HTR-8/SVneo (cell line): ENCODE data around the gene CCDC24.

ENCODE experiments used
- DNase-seq: peaks from one replicate; pipeline ENCODE4 v3.0.0; 2011; ENCODE audit warnings: low spot score, mixed read lengths; ENCODE audit not compliant: insufficient read length
- FAIRE-seq: peaks from 2 replicates; lab custom pipeline; 2011; peaks lifted over from hg19 to GRCh38; lab: Jason Lieb, UNC

Gene CCDC24

DNA sequence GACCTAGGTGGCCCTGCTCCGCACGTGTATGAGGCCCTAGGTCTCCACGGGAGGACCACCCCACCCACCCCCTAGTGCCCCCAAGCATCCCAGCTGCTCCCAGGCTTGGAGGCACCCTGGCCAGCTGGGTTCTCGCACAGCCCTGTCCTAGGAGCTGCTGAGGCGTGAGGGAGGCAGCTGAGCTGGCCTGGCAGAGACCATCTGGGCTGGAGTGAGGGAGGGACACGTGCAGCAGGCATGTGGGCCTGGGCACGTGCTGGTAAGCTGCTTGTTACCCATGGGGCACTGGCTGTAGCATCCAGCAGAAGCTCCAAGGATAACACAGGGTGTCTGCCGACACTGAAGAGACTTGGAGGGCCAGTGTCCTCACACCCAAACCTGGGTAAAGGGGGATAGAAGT, 29.8 kb downstream of the CCDC24 start:
- FAIRE-seq (no peak), DNase-seq (no peak)

DNA sequence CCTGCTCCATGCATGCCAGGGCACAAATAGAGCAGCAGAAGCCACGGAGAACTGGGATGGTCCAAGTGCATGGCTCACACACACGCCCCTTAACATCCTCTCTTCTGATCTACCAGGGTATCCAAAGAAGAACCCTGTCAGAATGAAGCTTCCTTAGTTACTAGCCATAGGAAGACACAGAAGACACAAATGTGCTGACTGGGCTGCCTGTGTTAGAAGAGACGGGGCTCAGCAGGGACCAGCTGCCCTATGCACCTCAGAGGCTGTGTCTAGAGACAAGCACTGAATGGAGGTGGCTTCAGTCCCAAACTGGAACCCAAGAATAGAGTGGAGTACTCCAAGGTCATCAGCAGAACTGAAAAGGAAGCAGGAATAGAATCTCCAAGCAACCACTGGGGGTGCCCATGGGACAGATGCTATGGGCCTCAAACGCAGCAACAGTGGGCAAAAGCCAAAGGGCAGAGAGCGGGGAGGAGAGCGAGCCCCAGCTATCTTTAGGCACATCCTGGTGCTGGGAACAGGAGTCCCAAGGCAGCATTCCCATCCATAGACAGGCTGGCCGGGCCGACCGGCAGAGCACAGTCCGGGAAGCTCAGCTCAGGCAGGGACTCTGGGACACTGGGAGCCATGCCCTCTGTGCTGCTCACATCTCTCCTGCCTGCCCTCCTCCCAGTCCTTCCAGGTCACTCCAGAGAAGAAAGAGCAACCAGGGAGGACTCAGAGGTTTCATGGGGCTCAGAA, 30.4 kb downstream of the CCDC24 start:
- no peak for FAIRE-seq
- no peak for DNase-seq

DNA sequence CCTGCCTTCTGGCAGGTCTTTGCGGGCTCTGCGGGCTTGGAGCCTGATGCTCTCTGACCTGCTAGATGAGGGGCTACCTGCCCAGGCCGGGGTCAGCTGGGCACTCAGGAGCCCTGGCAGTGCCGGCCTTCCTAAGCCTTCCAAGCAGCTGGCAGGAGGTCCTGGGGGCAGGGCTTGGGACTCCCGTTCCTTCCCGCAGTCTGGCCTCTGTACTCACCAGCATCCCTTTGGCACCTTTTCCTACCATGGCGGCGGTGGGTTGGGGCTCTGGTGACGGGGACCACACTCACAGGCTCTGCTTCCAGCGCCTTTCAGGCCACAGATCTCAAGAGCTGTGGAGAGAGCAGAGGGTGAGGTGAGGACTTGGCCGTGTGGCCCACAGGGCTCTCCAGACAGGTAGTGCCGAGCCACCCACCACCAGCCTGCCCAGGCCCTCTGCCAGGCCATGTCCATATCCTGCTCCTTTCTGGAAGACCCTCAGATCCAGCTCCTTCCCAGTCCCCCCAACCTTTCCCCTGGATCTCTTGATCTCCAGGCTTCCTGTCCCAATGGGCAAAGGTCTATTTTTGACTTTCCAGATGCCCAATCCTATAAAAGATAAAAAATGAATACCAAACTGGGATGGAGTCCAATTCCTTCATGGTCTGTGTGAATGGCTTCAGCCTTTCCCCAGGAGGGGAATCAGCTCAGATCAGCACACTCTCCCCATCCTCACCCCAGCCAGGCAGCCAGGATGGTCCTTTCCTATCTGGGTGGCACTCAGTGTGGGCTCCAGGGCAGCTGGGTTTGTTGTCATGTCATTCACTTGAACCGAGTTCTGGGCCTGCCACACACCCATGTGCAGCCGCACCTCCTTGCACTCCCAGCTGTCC, 32.9 kb downstream of the CCDC24 start:
- FAIRE-seq (no peak), DNase-seq (no peak)

DNA sequence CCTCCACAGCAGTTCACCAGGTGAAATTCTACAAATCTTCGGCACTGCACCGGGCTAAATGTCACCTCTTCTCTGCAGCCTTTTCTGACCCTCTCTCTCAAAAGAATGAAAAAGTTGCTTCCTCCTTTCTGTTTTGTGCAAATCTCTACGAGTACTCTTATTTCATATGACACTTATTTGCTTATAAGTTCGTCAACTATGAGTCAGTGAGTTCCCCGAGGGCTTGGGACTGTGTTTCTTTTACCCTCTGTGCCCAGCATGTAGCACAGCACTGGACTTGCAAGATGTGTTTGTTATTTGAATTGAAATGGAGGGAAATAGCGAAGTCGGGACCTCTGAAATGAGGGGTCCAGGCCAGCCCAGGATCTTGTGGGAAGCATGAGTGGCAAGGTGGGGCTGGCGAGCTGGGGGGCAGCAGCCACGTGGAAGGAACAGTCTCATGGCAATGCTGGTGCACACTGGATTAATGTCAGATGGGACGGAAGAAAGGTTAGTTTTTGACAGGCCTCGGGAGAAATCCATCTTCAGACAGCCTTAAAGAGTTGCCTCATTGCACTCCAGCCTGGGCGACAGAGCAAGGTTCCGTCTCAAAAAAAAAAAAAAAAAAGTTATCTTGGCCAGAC, 33.6 kb downstream of the CCDC24 start:
- FAIRE-seq: no peak
- DNase-seq: no peak

DNA sequence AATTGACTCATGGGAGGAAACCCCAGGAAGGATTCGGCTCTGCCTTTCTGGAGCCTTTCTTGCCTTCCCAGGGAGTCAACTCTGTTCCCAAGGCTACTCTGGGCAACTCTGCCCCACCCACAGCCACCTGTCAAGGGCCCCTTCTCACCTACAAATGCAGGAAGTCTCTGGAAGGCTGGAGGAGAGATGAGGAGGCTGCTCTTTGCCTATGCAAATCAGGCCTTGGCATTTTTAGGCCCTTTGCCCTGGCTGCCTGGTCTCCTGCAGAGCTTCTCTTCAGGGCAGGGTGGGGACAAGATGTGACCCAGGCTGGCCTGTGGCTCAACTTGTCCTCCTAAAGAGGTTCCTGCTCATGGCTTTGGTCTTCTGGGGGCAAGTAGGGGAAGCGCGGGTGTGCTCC, 34.4 kb downstream of the CCDC24 start:
- FAIRE-seq (no peak), DNase-seq (no peak)

DNA sequence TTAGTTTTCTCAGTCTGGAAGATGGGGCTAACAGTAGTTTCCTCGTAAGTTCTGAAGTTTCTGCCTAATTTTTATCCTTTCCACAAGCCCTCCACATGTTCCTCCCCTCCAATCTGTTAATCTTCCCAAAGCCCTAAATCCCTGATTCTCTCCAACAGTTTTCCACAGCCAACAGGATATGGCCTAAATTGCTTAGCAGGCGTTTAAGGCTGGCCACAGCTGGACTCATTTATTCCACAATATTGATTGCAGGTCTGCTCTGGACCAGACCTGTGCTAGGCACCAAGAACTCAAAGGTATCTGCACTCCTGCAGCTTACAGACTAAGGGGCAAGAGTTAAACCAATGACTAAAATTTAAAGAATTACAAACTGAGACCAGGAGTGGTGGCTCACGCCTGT, 35.9 kb downstream of the CCDC24 start:
- DNase-seq: no peak
- no peak for FAIRE-seq

DNA sequence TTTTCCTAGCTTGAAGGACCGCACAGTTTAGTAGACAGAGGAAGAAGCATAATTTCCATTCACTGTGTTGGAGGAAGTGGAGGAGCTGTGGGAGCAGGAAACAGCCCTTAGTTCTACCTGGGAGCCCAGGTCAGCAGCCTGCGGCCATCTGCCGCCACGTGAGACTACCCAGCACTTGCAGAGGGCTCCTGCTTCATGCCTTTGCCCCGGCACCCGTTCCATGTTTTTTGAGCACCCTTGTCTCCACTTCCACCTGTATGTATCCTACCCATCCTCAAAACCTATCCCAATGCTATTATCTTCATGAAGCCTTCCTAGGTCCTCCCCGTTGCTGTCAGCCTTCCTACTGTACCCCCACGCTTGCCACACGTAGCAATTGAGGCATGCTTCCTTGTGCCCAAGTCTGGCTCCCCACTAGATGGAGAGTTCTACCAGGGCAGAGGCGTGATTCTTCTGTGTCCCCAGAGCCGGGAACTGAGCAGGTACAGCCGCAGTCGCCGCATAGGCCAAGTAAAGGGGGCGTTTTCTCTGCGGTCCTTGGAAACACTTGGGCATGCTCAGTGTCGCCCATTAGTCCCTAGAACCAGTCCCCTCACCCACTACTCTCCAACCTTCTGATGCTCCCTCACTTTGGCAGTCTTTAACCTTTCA, 38.0 kb downstream of the CCDC24 start:
- DNase-seq (peak; percentile 45), FAIRE-seq (no peak)

DNA sequence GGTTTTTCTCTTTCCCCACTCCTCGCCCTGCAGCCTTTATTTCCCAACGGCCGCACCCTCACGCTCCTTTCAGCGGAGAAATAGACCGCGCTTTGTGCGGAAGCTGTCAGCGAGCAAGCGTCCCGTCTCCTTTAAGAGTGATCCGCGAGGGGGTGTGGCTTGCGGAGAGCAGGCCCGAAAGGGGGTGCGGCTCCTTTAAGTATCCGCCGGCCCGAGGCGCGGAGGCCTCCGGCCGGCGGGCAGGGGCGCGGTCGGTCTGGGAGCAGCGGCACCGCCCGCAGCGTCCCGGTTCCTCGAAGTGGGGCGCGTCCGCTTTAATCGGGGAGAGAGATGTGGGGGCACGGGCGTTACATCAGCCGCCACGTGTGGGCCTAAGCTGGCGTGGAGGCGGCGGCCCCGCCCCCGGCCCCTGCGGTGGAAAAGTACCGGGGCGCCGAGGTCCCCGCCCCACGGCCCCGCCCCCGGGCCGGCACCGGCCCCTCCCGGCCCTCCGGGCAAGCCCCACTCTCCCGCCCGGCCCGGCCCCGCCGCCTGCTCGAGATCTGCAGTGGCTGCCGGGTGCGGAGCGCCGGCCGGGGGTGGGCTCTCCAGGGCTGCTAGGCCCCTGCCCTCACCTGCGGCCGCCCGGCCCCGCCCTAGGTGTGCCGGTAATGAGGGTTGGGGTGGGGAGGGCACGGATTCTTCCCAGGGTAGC, 38.7 kb downstream of the CCDC24 start:
- FAIRE-seq (peak; percentile 26), DNase-seq (peak; percentile 76)

DNA sequence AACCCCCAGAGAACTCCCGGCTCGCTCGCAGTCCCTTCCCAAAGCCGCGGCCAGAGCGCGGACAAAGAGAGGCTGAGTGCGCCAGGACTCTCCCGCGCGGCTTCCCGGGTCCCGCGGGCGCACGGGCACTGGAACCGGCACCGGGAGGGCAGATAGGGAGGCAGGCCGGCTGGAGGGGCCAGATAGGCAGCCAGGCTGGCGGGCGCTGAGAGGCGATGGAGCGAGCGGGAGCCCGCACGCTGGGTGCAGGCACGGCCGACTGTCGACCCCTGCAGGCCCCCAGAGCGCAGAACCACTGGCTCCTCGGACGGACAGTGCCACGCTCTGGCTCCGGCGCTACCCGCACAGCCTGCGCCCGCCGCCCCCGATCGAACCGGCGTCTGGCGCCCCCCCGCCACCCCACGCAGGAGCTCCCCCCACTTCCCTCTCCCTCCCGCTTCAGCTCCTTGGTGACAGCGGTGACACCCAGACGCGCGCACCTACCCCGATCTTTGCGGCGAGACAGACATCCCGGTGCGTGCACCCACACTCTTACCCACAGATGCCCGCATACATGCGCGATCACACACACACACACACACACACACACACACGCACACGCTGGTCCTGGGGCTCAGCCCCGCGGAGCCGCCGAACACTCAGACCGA, 39.3 kb downstream of the CCDC24 start:
- no peak for FAIRE-seq
- peak; percentile 29 for DNase-seq

DNA sequence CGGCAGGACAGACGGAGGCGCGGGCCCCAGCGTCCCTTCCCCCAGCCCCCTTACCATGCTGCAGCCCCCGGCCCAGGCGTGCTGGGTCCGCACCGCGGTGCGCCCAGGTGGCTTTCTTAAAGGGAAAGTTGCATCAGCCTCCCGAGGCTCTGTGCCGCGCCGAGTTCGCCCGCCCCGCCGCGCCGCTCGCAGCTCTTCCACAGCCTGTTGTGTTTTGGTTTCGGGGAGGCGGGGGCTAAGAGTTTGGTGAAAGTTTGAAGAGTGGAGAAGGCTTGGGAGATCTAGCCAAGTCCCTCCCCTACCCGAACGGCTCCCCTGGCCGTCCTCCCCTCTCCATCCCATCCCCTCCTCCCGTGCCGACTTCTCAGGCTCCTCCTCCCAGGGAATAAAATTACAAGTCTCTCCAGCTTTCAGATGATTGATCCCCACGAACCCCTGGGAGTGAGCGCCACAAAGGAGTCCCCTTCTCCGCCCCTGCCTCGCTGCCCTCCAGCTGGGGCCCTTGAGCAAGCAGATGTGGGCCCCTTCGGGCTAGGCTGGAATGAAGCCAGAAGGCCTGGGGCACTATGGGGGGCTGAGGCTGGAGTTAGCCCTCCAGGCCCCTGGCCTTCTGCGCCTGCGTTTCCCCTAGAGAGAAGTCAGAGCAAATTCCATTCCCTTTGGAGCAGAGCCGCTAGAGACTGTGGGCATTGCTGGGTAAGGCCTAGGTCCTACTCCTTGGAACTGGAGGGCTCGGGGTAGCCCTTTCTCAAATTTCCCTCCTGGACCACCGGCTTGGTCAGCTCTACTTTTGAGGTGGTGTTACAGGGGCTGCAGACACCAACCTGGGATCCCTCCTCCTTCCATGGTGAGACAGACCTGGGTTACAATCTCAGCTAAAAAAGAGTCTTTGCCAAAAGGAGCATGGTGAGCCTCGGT, 40.1 kb downstream of the CCDC24 start, which contains the start of gene SLC6A9:
SLC6A9 (minus strand) TSS at position 211 of the 918 bp plus-strand sequence. CDS start 7,185 bp downstream, outside the sequence.
- DNase-seq (no peak), FAIRE-seq (no peak)

DNA sequence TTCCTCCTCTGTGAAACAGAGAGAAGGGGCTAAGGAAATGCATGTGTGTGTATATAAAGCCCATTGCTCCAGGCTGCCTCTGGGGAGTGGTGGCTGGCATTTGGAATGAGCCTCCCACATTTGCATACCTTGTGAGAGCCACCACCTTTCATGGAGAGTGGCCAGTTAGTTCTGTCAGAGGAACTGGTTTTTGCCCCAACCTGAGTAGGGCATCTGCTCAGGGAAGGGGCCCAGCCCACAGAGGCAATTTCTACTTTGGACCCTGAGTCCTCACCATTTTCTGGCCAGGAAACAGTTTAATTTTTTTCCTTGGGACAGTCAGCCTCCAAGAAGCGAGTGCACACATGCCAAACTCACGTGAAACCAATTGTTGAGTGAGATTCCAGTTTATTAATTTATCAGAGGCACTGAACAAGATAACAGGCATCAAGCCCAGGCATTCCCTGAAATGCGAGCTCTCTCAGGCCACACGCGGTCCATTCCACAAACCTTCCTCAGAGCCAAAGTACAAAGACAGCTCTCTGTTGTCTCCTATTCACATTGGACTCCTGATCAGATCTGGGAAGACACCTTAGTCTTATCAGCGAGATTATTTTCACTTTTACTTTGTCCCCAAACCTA, 40.9 kb downstream of the CCDC24 start:
- FAIRE-seq (no peak), DNase-seq (no peak)

DNA sequence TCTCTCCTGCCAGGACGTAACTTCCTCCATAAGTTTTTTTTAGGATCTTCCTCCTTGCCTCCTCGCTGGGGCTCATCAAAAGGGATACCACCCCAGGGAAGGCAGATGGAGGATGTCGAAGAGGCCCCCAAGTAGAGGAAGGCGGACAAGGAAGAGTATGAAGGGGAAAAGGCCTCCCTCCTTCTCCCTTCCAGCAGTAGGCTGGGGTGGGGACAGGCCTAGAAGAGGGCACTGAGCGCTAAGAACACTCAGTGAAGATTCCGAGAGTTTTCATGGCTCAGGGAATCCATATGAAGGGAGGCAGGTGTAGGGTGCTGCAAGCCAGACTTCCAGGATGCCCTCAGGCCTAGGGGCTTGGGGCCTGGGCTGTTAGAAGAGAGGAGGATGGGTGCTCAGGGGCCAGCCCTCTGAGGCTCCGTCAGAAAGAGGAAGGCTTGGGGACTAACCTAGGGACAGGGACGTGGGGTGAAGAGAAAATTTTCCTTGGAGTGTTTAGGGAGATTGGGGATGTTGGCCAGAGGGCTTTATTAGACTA, 41.7 kb downstream of the CCDC24 start:
- DNase-seq (no peak), FAIRE-seq (no peak)

DNA sequence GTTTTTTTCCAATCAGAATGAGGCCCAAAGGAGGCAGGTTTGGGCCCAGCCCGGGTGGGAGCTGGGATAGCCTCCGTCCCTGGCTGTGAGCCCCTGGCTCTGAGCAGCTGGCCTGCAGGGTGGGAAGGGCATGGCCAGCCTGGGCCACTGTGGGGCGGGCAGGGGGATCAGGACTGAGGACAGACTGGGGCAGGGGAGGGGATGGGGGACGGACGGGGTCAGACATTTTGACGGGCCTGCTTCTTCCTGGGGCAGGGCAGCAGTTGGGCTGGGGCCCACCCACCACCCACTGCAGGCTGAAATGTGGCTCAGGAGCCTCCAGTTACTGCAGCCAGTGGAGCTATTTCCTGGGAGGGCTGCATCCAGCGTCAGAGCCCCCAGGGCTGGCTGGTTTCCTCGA, 42.4 kb downstream of the CCDC24 start:
- DNase-seq (no peak), FAIRE-seq (no peak)

DNA sequence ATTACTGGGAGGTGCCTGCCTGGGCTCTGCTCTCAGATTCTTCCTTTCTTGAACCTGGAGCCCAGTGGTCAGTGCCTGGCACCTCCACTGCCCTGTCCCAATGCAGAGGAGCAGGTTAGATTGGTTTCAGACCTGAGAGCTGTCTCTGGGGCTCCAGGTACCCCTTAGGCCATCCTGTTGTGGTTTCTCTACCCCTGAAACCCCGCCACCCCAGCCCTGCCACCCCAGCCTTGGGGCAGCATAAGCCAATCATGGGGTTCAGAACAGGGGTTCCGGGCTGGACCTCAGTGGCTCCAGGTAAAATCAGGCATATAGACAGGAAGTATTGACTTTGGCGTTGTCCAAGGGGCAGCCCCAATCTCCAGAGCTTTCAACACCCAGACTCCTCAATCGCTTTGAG, 43.0 kb downstream of the CCDC24 start:
- no peak for FAIRE-seq
- DNase-seq: no peak

DNA sequence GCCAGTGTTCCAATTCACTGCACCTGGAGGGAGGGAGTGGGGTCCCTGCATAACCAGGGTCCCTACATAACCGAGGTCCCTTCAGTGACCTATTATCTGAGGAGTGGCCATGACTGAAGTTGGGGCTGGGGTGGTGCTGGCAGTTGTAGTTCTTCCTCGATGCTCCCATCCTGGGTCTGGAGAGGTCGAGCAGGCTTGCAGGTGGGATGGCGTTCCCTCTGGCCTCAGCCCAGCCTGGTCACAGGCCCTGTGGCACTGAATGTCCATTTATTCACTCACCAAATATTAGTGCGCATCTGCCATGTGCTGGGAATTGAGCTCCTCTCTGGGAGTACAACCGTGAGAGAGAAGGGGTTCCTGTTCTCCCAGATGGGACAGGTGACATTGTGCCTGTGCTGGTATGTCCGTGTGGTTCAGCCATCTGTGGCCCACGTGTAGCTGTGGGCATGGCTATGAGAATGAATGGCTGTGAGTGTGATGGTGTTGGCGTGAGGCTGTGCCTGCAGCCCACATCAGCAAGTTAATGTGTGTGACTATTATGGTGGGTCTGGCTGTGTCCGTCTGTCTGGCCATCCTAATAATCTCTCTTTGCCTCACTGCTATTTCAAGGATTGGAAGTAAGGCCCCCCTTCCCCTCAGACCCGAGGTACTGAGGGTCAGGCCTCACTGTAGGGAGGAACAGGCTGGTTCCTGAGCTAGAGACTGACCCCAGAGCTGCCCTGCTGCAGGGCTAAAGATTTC, 43.7 kb downstream of the CCDC24 start:
- DNase-seq (no peak), FAIRE-seq (peak; percentile 69)

DNA sequence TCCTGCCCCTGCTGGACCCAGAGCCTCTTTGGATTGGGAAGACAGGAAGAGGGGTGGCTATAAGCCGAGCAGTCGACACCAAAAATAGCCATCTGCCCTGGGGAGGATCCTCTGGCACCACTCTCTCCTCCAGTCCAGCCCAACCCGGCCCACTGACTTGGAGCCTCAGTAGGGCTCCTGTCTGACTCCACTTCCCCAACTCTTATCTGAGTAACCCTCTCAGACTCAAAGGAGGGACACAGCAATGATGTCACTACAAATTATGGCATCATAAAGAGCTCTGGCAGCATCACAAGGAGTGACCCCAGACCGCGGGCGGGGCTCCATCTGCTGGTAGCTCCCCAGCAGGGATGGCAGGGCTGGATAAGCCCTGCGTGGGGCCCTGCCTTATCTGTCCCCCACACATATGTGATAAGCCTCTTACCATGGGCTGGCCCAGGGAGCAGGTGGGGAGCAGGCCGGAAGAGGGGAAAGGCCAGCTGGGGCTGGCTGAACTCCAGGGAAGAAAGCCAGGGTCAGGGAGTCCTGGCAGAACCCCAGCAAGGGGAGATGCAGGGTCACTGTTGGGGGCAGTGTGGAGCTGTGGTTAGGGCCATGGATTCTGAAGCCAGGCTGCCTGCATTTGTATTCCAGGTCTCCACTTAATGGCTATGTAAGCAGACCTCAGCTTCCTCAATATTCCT, 44.5 kb downstream of the CCDC24 start:
- no peak for DNase-seq
- no peak for FAIRE-seq
